Head of caudate nucleus (tissue), 42 donors: ENCODE measurements around the gene FRYL.
"Not testable (repeated sequence)": the region's sequence is repeated elsewhere in the genome, so short reads cannot be mapped to it uniquely, and the experiment has no call there.

Source experiments
- DNase-seq, 42 donors: peaks; one replicate each; pipeline versions ENCODE4 v3.0.0 to v3.0.0-alpha.2; 2020 to 2021; ENCODE audit warnings: mixed read lengths in 7 of 42
- intact Hi-C: fragments of 100-400 bp; cut with DNase I; formaldehyde crosslinking; loops from one replicate; pipeline ENCODE4 v1.15.0; 2022

FRYL gene

GRCh38 chr4:48755281-48755680 lies 24.8 kb downstream of the FRYL start:
- DNase-seq: no peak
- intact Hi-C loops: no loop called here

- DNase-seq: no peak
- intact Hi-C loops: no loop called here
These were observed 26.9 kb downstream of the FRYL start for GRCh38 chr4:48753159-48753558.

- intact Hi-C loops: no loop called here
- DNase-seq: no peak
These were observed 27.4 kb downstream of the FRYL start for GRCh38 chr4:48752726-48753125.

GRCh38 chr4:48752246-48752645 lies 27.8 kb downstream of the FRYL start:
- intact Hi-C loops: no loop called here

GRCh38 chr4:48748949-48749596 lies 31.0 kb downstream of the FRYL start:
- DNase-seq: no peak
- intact Hi-C loops: no loop called here

More at GRCh38 chr4:48752246-48752645, 27.8 kb downstream of the FRYL start:
- no peak for DNase-seq

GRCh38 chr4:48746608-48747362 lies 33.3 kb downstream of the FRYL start:
- DNase-seq: no peak
- intact Hi-C loops: no loop called here

GRCh38 chr4:48745223-48745622 lies 34.9 kb downstream of the FRYL start:
- intact Hi-C loops: not testable (repeated sequence)

GRCh38 chr4:48742412-48742811 lies 37.7 kb downstream of the FRYL start:
- DNase-seq: no peak
- intact Hi-C loops: no loop called here

More at GRCh38 chr4:48745223-48745622, 34.9 kb downstream of the FRYL start:
- DNase-seq: not testable (repeated sequence)

GRCh38 chr4:48739560-48740019 lies 40.5 kb downstream of the FRYL start:
- DNase-seq: no peak
- intact Hi-C loops: no loop called here

- DNase-seq: no peak
- intact Hi-C loops: no loop called here
These were observed 41.2 kb downstream of the FRYL start for GRCh38 chr4:48738856-48739255.

GRCh38 chr4:48728906-48729496 lies 51.1 kb downstream of the FRYL start:
- DNase-seq: peak in 38 of 42 donors; percentile 10 to 84 (median 50)
- intact Hi-C loops: not testable (repeated sequence)

- no peak for DNase-seq
- intact Hi-C loops: no loop called here
These were observed 52.2 kb downstream of the FRYL start for GRCh38 chr4:48727666-48728459.

GRCh38 chr4:48725414-48725813 lies 54.7 kb downstream of the FRYL start:
- intact Hi-C loops: no loop called here
- DNase-seq: peak in 31 of 42 donors; percentile 10 to 82 (median 54)

- intact Hi-C loops: no loop called here
- DNase-seq: no peak
These were observed 57.3 kb downstream of the FRYL start for GRCh38 chr4:48722509-48723446.

GRCh38 chr4:48720459-48720858 lies 59.6 kb downstream of the FRYL start:
- intact Hi-C loops: no loop called here
- DNase-seq: no peak

GRCh38 chr4:48718818-48719465 lies 61.1 kb downstream of the FRYL start:
- no peak for DNase-seq
- intact Hi-C loops: no loop called here

GRCh38 chr4:48716285-48716684 lies 63.8 kb downstream of the FRYL start:
- intact Hi-C loops, DNase-seq: not testable (repeated sequence)
